ACHN (cell line): Measurements from ENCODE around the gene EPC2.
"Not testable (repeated sequence)": the region's sequence is repeated elsewhere in the genome, so short reads cannot be mapped to it uniquely, and the experiment has no call there.

Experiments
- DNase-seq: peaks from one replicate; pipeline ENCODE4 v3.0.0-alpha.2; 2015
- in situ Hi-C: cut with HindIII; loops from 2 replicates; pipeline ENCODE4 v1.10.0; 2017; ENCODE audit warnings: low sequenced_read_pairs, low pct_ligation_motif_present, low pct_unique_long_range_greater_than_20kb

EPC2 gene

DNA sequence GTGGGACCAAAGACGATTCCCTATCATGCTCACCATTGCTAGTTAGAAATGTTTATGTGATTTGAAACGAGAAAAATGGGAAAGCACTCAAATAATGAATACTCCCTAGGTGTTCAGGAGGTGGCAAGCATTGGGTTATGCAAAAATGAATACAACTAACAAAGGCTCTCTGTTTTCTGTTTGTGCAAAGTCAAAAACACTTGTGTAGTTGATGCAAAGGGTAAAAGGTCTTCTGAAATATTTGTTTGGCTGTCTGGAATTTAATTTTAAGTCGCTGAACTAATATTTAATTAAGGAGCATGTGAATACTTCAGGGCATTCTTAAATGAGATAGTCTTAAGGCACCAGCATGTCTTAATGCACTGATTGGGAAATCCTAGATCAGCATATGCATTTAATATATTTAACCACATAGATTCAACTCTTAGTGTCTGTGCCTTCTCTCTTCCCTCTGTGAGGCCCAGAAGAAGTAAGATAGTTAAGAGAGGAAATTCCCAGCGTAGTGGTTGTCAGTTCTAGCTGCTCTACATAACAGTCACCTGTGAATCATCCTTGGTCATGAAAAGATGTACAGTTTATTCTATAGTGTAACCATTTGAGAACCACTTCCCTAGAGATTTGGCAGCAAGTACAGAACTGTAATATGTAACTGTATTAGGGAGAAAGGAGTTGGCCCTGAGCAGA is 111.9 kb downstream of the EPC2 start:
- no peak for DNase-seq
- in situ Hi-C loops: no loop called here

DNA sequence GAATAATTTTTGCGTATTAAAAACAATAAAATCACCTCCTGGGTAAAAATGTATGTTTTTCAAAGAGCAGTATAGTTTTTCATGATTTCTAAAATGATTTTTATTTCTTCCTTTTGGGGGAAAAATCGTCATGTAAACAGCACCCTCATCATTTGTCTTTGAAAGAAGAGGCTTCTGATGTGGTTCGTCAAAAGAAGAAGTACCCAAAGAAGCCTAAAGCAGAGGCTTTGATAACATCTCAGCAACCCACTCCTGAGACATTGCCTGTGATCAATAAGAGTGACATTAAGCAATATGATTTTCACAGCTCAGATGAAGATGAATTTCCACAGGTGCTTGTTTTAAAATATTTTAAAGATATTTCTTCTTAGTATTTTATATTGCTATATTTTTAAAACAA is 120.3 kb downstream of the EPC2 start:
- in situ Hi-C loops: no loop called here
- no peak for DNase-seq

DNA sequence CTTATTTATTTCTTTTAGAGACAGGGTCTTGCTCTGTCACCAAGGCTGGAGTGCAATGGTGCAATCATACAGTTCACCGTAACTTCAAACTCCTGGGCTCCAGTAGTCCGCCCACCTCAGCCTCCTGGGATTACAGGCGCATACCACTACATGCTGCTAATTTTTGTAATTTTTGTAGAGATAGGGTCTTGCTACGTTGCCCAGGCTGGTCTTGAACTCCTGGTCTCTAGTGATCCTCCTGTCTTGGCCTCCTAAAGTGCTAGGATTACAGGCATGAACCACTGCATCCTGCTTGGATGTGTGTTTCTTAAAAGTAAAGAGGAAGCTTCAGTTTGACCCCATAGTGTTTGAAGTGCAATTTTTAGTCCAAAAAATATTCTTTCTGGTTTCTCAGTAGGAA is 125.5 kb downstream of the EPC2 start:
- in situ Hi-C loops: no loop called here
- no peak for DNase-seq

DNA sequence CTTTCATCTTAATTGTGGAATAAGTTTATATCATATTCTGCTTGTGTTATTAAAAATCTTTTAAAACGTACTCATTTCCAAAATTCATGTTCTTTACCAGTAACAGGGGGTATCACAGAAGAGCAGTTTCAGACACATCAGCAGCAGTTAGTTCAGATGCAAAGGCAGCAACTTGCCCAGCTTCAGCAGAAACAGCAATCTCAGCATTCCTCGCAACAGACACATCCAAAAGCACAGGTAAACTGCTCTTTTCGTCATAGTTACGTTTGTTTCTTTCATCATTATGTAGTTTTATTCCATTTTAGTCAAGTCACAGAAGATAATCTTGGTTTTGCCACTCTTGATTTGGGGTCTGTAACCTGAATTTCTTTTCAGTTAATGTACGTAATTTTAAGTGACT is 137.0 kb downstream of the EPC2 start:
- in situ Hi-C loops: no loop called here
- DNase-seq: no peak

DNA sequence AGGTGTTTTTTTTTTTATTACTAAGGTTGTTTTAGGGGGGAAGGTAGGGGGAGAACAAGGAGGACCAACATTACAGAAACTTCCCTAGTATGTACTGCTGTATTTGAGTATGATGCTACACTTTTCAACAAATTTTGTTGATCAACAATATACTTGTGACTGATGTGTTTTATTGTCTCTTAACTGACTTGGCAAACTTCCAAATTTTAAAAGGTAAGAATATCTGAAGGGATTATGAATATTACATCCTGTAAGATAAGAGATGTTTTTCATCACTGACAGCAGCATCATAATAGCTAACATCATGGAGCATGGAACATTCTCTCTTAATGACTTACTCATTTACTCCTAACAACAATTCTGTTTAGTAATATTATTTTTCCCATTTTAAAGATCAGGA is 144.5 kb downstream of the EPC2 start:
- in situ Hi-C loops: no loop called here

DNA sequence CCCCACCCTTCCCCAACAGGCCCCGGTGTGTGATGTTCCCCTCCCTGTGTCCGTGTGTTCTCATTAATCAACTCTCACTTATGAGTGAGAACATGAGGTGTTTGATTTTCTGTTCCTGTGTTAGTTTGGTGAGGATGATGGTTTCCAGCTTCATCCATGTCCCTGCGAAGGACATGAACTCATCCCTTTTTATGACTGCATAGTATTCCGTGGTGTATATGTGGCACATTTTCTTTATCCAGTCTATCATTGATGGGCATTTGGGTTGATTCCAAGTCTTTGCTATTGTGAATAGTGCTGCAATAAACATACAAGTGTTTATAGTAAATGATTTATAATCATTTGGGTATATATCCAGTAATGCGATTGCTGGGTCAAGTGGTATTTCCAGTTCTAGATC is 145.6 kb downstream of the EPC2 start:
- in situ Hi-C loops: not testable (repeated sequence)

More for the DNA sequence above, 144.5 kb downstream of the EPC2 start:
- DNase-seq: no peak

DNA sequence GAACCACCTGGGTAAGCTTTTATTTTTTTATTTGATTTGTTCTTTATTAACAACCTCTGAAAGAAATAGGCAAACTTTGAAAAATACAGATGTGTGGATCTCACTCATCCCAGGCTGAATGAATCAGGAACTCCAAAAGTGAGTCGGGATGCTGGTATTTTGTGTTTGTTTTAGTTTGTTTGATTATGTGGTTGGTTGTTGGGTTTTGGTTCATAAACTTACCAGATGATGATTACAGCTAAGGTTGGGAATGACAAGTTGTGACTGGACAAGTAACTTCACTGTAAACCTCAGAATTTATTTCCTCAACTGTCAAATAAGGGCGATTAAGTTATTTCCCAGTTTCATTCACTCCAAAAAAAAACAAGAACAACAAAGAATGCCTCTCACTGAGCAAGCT is 150.0 kb downstream of the EPC2 start:
- peak; percentile 19 for DNase-seq
- in situ Hi-C loops: no loop called here

More for the DNA sequence above, 145.6 kb downstream of the EPC2 start:
- DNase-seq: not testable (repeated sequence)

DNA sequence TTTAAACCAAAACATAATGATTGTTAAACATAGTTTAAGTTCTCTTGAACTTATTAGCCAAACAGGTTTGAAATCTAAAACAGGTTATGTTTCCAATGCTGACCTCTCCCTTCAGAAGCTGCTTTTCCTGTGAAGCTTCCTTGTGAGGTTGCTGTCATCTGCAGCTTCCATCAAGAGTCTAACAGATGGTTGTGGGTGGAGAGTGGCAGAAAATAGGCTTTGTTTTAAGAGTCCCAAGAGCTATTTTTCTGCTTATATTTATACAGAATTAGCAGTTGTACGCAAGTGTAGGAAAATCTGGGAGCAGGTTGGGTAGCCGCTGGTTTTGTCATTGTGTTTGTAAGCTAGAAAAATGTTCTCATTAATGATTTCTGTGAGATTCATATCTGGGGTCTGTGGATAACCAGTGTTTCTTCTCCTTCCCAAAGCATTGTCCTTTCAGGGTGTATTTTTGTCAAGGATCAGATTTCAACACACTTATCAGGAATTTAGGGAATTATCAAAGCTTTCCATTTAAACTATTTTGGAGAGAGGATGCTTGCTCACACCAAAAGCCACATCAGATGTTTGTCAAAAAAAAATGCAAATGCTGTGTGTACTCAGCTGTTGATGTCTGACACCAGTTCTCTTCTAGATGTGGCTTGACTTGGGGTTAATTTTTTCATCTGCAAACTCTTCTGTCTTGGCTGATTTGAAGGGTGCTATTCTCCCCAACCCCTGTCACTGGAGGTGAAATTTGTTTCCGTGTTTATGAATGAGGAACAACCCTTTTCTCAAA is 152.4 kb downstream of the EPC2 start:
- no peak for DNase-seq
- in situ Hi-C loops: no loop called here

DNA sequence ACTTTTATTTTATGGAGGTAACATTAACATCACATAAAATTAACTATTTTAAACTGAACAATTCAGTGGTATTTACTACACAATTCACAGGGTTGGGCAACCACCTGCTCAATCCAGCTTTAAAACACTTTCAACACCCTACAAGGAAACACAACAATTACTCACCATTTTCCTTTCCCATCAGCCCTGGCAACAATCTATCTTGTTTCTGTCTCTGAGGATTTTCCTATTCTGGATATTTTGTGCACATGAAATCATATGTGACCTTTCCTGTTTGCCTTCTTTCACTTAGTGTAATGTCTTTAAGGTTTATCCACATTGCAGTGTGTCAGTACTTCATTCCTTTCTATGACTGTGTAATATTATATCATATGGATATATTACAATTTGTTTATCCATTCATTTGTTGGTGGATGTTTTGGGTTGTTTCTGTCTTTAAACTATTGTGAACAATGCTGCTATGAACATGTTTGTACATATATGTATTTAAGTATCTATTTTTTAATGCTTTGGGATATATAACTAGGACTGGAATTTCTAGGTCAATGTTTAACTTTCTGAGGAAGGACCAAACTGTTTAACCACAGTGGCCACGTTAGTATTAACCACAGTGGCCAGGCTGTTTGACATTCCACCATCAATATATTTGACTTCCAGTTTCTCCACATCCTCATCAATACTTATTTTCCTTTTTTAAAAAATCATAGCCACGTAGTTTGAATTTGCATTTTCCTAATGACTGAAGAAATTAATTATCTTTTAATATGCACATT is 158.1 kb downstream of the EPC2 start:
- DNase-seq: peak; percentile 63
- in situ Hi-C loops: no loop called here

DNA sequence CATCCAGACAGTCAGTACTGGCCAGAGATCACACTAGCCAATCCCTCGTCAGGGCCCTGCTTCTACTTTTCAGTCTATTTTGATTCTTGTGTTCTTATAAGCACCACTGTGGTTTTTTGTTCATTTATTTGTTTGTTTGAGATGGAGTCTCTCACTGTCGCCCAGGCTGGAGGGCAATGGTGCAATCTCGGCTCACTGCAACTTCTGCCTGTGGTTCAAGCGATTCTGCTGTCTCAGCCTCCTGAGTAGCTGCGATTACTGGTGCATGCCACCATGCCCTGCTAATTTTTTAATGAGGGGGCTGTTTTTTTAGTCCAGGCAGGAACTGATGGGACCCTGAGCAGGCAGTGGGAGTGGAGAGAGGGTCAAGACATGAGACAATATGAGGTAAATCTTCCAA is 165.5 kb downstream of the EPC2 start:
- in situ Hi-C loops: no loop called here
- no peak for DNase-seq

DNA sequence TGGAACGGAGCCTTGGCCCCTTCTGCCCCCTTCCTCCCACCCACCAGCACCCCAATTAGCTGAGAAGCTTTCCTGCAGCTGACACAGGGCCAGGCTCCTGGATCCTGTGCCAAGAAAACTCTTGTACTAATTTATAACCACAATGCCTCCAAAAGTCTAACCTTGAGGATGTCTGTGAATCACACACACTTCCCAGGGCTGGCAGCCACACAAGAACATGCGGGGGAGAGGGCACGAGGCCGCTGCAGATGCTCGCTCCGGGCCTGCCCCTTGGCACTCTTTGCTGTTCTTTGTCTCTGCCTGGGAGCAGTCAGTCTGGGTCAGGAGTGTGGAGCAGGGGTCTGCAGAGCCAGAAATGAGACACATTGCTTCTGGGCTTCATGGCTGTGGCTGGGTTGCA is 167.8 kb downstream of the EPC2 start:
- DNase-seq: peak; percentile 40
- in situ Hi-C loops: no loop called here

DNA sequence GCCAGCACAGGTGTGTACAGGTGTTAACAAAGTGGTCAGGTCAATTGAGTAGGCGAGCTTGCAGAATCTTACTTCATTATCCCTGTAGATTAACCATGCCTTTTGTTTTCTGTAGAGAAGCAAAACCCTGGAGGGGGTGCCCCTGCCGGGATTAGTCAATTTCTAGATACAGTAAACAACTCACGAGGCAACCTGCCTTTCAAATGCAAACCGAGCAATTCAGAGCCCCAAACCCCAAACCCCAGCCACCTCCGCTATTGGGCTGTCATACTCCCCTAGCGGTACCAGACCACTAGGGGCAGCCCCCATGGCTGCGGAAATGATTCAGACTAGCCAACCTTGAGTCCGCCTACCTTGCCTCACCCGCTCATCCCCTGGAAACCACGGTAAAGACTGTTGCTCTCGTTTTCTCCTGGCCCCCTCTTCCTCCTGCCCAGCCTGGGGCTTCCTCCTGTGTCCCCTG is 169.1 kb downstream of the EPC2 start:
- in situ Hi-C loops: no loop called here
- DNase-seq: no peak

DNA sequence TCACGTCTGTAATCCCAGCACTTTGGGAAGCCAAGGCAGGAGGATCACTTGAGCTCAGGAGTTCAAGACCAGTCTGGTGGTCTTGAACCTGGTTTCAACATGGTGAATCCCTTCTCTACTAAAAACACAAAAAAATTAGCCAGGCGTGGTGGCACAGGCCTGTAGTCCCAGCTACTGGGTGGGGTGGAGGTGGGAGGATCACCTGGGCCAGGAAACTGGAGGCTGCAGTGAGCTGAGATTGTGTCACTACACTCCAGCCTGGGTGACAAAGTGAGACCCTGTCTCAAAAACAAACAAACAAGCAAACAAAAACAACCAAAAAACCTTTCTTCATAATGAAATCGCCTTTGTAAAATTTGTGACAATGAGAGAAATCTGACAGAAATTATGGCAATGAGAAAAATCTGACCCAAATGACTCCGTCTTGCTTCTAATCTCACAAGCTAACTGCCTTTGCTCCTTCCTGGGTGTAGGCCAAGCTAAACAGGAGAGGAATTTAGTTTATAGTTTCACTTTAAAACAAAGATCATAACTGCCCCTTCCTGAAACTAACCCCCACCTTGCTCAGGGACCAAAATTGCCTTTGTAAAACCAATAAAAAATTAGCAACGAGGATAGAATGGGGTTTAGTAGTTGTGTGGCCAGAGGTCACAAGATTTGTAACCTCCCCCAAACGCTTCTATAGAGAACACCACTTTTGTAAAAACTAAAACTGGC is 169.8 kb downstream of the EPC2 start:
- in situ Hi-C loops: no loop called here
- DNase-seq: peak; percentile 18

DNA sequence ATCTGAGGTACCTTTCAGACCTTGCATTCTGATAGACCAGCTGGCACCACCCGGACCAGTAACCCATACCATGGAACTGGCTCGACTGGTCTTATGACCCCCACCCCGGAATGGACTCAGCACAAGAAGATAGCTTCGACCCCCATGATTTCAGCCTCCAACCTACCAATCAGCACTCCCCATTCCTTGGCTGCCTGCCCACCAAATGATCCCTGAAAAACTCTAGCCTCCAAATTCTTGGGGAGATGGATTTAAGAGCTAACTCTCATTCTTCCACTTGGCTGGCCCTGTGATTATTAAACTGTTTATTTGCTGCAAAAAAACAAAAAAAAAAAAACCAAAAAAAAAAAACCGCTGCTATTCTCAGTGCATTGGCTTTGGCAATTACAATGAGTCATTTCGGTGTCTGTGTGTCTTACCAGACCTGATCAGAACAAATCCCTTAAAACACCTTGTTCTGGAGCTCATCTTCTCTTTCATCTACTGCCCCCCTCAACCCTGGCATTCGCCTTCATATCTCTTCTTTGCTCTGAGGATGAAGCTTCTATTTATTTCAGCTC is 170.4 kb downstream of the EPC2 start:
- no peak for DNase-seq
- in situ Hi-C loops: no loop called here

DNA sequence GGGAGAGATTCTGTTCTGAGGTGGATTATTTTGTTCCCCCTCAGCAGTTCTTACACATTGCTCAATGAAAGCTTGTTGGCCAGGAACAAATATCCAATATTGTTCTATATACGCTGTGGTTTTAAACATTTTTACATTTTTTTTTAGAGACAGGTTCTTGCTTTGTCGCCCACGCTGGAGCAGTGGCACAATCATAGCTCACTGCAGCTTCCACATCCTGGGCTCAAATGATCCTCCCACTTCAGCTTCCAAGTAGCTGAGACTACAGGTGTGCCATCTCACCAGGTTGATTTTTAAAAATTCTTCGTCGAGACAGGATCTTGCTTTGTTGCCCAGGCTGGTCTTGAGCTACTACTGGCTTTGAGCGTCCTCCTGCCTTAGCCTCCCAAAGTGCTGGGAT is 171.6 kb downstream of the EPC2 start:
- DNase-seq: no peak
- in situ Hi-C loops: no loop called here

DNA sequence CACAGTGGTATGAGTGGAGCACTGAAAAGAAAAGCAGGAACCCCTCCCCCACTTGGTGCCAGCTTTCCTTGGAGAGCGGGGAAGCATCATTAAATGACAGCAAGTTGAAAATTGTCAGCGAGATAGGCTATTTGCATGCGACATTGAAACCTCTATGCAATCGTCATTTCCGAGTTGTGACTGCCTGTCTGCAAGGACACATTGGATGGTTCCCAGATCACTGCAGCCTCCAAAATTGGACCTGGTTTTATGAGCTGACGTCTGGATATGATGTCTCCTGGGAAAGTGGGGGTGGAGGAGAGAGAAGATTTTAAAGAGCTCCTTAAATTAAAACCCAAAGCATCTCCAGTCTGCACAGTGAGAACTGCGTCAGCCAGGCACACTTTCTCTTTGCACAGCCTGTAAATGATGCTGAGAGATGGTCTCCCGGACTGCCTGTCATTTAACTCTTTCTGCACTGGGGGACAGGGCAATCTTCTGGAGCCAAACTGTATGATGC is 172.7 kb downstream of the EPC2 start:
- no peak for DNase-seq
- in situ Hi-C loops: no loop called here

DNA sequence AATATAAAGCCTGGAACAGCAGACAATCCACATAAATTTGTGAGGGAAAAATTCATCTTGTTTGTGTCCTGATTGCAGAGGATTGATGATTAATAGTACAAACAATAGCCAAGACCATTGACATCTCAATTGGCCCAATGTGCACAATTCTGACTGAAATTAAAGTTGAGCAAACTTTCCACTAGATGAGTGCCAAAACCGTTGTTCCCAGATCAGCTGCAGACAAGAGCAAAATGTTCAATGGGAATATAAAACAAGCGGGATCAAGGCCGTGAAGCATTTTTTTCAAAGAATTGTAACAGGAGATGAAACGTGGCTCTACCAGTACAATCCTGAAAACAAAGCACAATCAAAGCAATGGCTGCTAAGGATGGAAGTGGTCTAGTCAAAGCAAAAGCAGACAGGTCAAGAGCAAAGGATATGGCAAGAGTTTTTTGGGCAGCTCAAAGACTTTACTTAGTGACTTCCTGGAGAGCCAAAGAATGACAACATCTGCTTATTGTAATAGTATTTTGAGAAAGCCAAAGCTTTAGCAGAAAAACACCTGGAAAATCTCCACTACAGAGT is 174.6 kb downstream of the EPC2 start:
- no peak for DNase-seq
- in situ Hi-C loops: no loop called here

DNA sequence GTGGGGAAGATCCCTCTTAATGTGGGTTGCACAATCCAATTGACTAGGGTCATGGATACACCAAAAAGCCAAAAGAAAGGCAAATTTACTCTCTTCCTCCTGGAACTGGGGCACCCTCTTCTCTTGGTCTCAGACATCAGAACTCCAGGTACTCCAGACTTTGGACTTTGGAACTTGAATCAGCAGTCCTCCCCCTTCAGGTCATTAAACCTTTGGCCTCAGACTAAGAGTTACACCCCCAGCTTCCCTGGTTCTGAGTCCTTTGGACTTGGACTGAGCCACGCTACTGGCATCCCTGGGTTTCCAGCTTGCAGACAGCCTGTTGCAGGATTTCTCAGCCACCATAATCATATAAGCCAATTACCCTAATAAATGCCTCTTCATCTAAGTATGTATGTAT is 179.6 kb downstream of the EPC2 start:
- DNase-seq: no peak
- in situ Hi-C loops: no loop called here
